HG03378 (cell line): ENCODE measurements around the gene TAF1C.

ENCODE experiments used
- ATAC-seq: cut with Tn5 transposase; IDR thresholded peaks from one replicate; pipeline ENCODE4 v1.9.1; 2021; ENCODE audit warnings: mild to moderate bottlenecking, moderate library complexity; ENCODE audit not compliant: unreplicated experiment

TAF1C gene

GRCh38 chr16:84184775-84185174, 2.1 kb downstream of the TAF1C start:
- no peak for ATAC-seq

GRCh38 chr16:84183911-84184591, 2.8 kb downstream of the TAF1C start:
- ATAC-seq, result no peak

GRCh38 chr16:84183572-84183875, 3.3 kb downstream of the TAF1C start:
- no peak for ATAC-seq

GRCh38 chr16:84182680-84183571, 3.9 kb downstream of the TAF1C start:
- ATAC-seq, result no peak

- no peak for ATAC-seq
These were observed 4.8 kb downstream of the TAF1C start for GRCh38 chr16:84182104-84182503.

- no peak for ATAC-seq
These were observed 5.5 kb downstream of the TAF1C start for GRCh38 chr16:84181144-84181915.

- no peak for ATAC-seq
These were observed 6.2 kb downstream of the TAF1C start for GRCh38 chr16:84180519-84181140.

GRCh38 chr16:84179612-84180320, 7.1 kb downstream of the TAF1C start:
- no peak for ATAC-seq

GRCh38 chr16:84178892-84179611, 7.8 kb downstream of the TAF1C start:
- no peak for ATAC-seq

GRCh38 chr16:84178146-84178765, 8.6 kb downstream of the TAF1C start:
- no peak for ATAC-seq

- no peak for ATAC-seq
These were observed 9.2 kb downstream of the TAF1C start for GRCh38 chr16:84177741-84178073.

- ATAC-seq, result no peak
These were observed 10.4 kb downstream of the TAF1C start for GRCh38 chr16:84176192-84177053.

GRCh38 chr16:84175350-84176081, 11.3 kb downstream of the TAF1C start:
- ATAC-seq, result peak; percentile 53

GRCh38 chr16:84174396-84174795, 12.5 kb downstream of the TAF1C start:
- no peak for ATAC-seq

- ATAC-seq, result no peak
These were observed 17.0 kb downstream of the TAF1C start for GRCh38 chr16:84169765-84170310.

GRCh38 chr16:84166796-84167695, 19.8 kb downstream of the TAF1C start:
- no peak for ATAC-seq

- no peak for ATAC-seq
These were observed 21.1 kb downstream of the TAF1C start for GRCh38 chr16:84165746-84166145.
